AG09309 (cell line): ENCODE results near the gene KIF26A.
A peak's percentile ranks its signal among the peaks of the same experiment; 100 is the strongest.

ENCODE experiments used
- DNase-seq: peaks from one replicate; pipeline ENCODE4 v3.0.0-alpha.2; 2010; ENCODE audit warnings: low read depth
- H3K4me3 ChIP-seq: 2 replicates; pipeline ENCODE4 v1.5.1; 2011; ENCODE audit warnings: mild to moderate bottlenecking, low read depth, low read length, moderate library complexity; ENCODE audit not compliant: control insufficient read depth
- TF ChIP-seq, protein P1 (sequence below): IDR thresholded peaks from 2 replicates; pipeline ENCODE4 v1.5.1; 2011; ENCODE audit warnings: mild to moderate bottlenecking, low read depth, low read length, inconsistent platforms; ENCODE audit not compliant: insufficient read depth, control insufficient read depth; ENCODE audit errors: missing control alignments

Gene KIF26A

DNA sequence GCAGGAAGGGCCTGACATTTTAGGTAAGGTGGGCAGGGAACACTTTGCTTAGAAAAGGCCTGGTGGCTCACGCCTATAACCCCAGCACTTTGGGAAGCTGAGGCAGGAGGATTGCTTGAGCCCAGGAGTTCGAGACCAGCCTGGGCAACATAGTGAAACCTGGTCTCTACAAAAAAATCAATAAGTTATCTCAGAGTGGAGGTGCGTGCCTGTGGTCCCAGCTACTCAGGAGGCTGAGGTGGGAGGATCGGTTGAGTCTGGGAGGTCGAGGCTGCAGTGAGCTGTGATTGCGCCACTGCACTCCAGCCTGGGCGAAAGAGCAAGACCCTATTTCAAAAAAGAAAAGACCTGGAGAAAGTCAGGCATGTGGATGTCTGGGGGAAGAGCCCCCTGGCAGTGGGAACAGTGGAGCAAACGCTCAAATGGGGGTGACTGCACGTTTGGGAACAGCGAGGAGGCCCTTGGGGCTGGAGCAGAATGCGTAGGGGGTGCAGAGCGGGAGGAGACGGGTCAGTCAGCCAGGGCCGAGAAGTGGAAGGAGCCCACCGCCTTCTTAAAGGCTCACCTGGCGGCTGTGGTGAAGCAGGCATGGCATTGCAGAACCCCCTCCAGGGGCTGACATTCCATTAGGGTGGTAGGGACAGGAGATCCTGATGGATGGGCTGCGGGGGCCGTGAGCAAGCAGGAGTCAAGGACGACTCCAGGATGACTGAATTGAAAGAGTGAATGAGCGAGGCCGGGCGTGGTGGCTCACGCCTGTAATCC lies 6.2 kb upstream of the KIF26A start:
- no peak for DNase-seq
- TF ChIP-seq, protein P1, sequence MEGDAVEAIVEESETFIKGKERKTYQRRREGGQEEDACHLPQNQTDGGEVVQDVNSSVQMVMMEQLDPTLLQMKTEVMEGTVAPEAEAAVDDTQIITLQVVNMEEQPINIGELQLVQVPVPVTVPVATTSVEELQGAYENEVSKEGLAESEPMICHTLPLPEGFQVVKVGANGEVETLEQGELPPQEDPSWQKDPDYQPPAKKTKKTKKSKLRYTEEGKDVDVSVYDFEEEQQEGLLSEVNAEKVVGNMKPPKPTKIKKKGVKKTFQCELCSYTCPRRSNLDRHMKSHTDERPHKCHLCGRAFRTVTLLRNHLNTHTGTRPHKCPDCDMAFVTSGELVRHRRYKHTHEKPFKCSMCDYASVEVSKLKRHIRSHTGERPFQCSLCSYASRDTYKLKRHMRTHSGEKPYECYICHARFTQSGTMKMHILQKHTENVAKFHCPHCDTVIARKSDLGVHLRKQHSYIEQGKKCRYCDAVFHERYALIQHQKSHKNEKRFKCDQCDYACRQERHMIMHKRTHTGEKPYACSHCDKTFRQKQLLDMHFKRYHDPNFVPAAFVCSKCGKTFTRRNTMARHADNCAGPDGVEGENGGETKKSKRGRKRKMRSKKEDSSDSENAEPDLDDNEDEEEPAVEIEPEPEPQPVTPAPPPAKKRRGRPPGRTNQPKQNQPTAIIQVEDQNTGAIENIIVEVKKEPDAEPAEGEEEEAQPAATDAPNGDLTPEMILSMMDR = no peak
- H3K4me3 ChIP-seq = no peak overlapping the region

DNA sequence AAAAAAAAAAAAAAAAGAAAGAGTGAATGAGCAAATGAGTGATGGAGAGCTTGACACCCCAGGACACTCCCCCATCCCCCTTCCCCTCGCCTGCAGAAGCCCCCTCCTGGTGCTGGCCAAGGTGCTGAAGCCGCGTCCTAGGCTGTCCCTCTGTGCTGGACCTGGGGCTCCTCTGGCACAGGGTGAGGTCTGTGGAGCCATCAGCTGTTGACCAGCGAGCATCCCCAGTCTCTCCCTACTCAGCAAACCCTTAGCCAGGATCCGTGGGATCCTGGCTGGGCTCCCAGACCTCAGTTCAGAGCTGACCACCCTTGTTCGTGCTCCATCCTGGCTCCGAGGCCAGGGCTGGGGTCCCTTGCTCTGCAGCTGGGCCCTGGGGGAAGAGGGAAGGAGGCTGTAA lies 5.4 kb upstream of the KIF26A start:
- H3K4me3 ChIP-seq = no peak overlapping the region
- no peak for DNase-seq
- TF ChIP-seq, protein P1 = no peak

DNA sequence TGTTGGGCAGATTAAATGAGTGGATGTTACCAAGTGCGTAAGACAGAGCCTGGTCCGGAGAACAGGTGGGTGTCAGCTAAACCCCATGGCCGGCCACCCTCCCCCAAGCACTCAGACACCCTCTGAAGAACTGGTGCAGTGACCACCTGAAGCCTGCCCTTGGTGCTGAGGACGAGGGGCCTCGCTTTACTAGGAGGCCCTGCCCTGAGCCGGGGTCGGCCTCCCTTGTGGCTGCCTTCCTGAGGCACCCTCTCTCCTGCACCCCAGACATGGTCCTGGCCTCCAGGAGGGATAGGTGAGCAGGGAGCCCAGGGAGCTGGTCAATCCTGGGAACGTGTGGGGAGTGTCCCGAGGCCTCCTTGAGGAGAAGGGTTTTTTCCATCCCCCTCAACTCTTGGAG lies 4.9 kb upstream of the KIF26A start:
- no peak for DNase-seq
- H3K4me3 ChIP-seq = no peak overlapping the region
- TF ChIP-seq, protein P1 = no peak

DNA sequence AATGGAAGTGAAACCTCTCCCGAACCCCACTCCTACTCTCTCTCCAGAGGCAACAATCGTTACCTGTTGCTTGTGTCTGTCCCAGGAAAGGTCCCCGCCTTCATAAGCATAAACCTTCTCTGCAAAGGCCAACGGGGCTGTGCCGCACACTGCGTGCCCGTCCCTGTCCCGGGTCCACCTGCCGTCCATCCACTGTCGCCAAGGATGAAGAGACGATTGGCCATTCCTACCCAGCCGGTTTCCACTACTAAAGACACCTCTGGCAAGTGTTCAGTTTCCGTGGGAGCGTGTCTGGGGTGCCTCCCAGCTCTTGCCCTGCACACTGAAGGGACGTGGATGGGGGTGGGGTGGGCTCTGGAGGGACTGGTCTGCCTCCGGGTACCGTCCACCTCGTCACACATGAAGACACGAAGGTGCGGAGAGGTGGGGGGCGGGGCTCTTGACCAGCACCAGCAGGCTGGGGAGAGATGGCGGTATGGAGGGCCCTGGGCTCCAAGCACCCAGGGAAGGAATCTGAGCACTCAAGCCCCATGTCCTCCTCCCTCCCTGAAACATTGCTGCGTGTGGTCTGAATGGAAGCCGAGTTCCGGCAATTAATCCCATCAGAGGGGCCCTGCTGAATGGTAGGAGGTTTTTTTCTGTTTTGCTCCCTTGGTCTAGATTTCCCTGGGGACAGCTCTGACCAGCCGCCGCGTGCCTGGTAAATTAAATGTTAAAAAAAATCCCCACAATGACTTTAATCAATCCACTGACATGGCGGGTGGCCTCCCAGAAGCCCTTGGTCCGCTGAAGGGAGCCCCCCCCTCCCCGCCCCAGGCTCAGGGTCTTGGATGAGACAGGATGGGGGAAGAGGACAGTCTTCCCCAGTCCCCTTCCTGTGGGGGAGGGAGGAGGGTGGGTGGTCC lies 4.1 kb upstream of the KIF26A start:
- TF ChIP-seq, protein P1 = no peak
- DNase-seq = no peak
- no peak overlapping the region for H3K4me3 ChIP-seq

DNA sequence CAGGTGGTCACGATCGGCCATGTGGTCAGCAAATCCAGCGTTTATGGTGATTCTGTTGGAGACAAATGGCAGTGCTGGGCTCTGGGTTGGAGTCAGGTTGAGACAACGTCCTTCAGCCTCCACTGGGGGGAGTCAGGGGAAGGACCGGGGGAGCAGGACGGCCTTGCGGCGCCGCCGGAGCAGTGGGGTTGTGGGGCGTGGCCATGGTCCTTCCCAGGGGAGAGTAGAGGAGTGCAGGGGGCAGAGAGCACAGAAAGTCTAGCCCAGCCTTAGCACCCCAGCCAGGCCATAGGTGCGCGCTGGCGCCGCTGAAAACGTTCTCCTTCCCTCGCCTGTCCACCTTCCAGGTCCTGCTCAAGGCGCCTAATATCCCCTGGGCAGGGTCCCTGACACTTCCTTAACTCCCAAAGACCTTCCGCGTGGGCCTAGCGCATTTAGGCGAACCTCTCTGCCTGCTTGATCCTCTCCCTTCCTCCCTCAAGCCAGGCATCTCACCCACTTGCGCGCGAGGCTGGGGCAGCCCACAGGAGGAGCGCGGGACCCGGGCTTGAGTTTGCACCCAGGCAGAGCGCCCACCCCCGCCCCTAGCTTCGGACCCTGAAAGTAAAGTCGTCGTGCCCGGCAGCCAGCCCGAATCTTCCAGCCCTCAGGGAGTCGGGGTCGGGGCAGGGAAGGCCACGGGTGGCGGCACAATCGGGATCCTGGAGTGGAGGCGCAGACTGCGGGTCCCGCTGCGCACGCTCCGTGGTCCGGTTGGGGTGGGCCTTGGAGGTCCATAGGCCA lies 3.1 kb upstream of the KIF26A start:
- TF ChIP-seq, protein P1 = peak; percentile 10
- H3K4me3 ChIP-seq = no peak overlapping the region
- no peak for DNase-seq

DNA sequence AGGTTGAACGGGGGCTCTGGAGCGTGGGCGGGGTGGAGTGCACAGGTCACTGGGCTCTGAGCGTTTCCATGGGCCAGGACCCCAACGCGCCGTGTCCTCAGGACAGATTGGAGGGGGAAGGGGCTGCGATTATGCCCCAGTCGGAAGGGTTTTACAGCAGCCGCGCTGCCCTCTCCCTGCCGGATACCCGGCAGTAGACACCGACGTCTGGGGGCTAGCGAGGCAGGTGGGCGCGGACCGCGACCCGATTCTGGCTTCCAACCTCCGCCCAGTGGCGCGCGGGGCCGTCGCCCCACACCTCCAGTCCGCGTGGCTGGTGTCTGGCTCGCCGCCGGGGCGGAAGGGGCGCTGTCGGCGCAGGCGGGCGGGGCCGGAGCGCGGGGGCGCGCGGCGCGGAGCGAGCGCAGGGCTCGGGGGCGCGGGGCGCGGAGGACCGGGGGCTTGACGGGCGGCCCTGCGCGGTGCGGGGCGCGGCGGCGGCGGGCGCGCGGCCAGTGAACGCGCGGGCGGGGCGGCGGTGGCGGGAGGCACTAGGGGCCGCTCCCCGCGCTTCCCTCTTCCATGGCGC lies 2.4 kb upstream of the KIF26A start:
- DNase-seq = no peak
- no peak overlapping the region for H3K4me3 ChIP-seq
- TF ChIP-seq, protein P1 = no peak
